H9 (cell line): ENCODE results near the gene MAP1LC3B. TPM values are rescaled to one million over a fixed set of nuclear protein-coding genes. Genes with fewer than 3 reads are reported as not detected.
A peak's percentile ranks its signal among the peaks of the same experiment; 100 is the strongest.

ENCODE experiments used
- DNase-seq: peaks from one replicate; pipeline ENCODE4 v3.0.0-alpha.2; 2017
- H2AFZ ChIP-seq: one replicate; pipeline ENCODE4 v1.6.1; 2013; ENCODE audit warnings: mild to moderate bottlenecking, low read length, control low read depth, moderate library complexity
- H2AK5ac ChIP-seq: 2 replicates; pipeline ENCODE4 v1.6.1; 2013; ENCODE audit warnings: low read length, control low read depth, mixed read lengths; ENCODE audit not compliant: insufficient read length
- H2BK120ac ChIP-seq: one replicate; pipeline ENCODE4 v1.6.1; 2013; ENCODE audit warnings: low read depth, mild to moderate bottlenecking, low read length, control low read depth, inconsistent platforms; ENCODE audit not compliant: poor library complexity, severe bottlenecking
- H2BK12ac ChIP-seq: 2 replicates; pipeline ENCODE4 v1.6.1; 2013; ENCODE audit warnings: low read length, control low read depth, mixed read lengths, low read depth; ENCODE audit not compliant: insufficient read length
- H2BK15ac ChIP-seq: 2 replicates; pipeline ENCODE4 v1.6.1; 2013; ENCODE audit warnings: low read depth, low read length, control low read depth
- H2BK20ac ChIP-seq: one replicate; pipeline ENCODE4 v1.6.1; 2013; ENCODE audit warnings: low read depth, mild to moderate bottlenecking, low read length, control low read depth, inconsistent platforms; ENCODE audit not compliant: poor library complexity, severe bottlenecking
- H2BK5ac ChIP-seq: 2 replicates; pipeline ENCODE4 v1.6.1; 2013; ENCODE audit warnings: low read length, control low read depth, mixed read lengths; ENCODE audit not compliant: insufficient read length
- H3K14ac ChIP-seq: 2 replicates; pipeline ENCODE4 v1.6.1; 2013; ENCODE audit warnings: low read length, control low read depth; ENCODE audit not compliant: insufficient read depth
- H3K18ac ChIP-seq: 2 replicates; pipeline ENCODE4 v1.6.1; 2013; ENCODE audit warnings: low read depth, mild to moderate bottlenecking, mixed read lengths, low read length, control low read depth; ENCODE audit not compliant: insufficient read length
- H3K23ac ChIP-seq: 2 replicates; pipeline ENCODE4 v1.6.1; 2013; ENCODE audit warnings: low read length, control low read depth, mixed read lengths, low read depth; ENCODE audit not compliant: insufficient read length
- H3K23me2 ChIP-seq: 2 replicates; pipeline ENCODE4 v1.6.1; 2013; ENCODE audit warnings: low read depth, mild to moderate bottlenecking, mixed read lengths, low read length, control low read depth; ENCODE audit not compliant: insufficient read length, poor library complexity, severe bottlenecking
- H3K27ac ChIP-seq: 2 replicates; pipeline ENCODE4 v1.5.1; 2013; ENCODE audit warnings: low read length, control low read depth, mixed read lengths, low read depth; ENCODE audit not compliant: insufficient read length
- H3K27me3 ChIP-seq: 2 replicates; pipeline ENCODE4 v1.6.1; 2013; ENCODE audit warnings: low read length, control low read depth, inconsistent platforms; ENCODE audit not compliant: insufficient read depth
- H3K4ac ChIP-seq: 2 replicates; pipeline ENCODE4 v1.6.1; 2013; ENCODE audit warnings: low read depth, mild to moderate bottlenecking, control low read depth, inconsistent platforms, low read length, moderate library complexity
- H3K4me1 ChIP-seq: 2 replicates; pipeline ENCODE4 v1.6.1; 2013; ENCODE audit warnings: low read length, control low read depth, inconsistent platforms; ENCODE audit not compliant: insufficient read depth
- H3K4me2 ChIP-seq: 2 replicates; pipeline ENCODE4 v1.6.1; 2013; ENCODE audit warnings: low read length, control low read depth, mixed read lengths; ENCODE audit not compliant: insufficient read length, insufficient read depth
- H3K56ac ChIP-seq: 2 replicates; pipeline ENCODE4 v1.6.1; 2013; ENCODE audit warnings: low read depth, mild to moderate bottlenecking, mixed read lengths, low read length, control low read depth; ENCODE audit not compliant: insufficient read length
- H3K79me1 ChIP-seq: 2 replicates; pipeline ENCODE4 v1.6.1; 2013; ENCODE audit warnings: low read depth, mild to moderate bottlenecking, moderate library complexity, low read length, control low read depth, inconsistent platforms; ENCODE audit not compliant: insufficient read depth, poor library complexity, severe bottlenecking
- H3K79me2 ChIP-seq: 2 replicates; pipeline ENCODE4 v1.6.1; 2013; ENCODE audit warnings: low read length, control low read depth, inconsistent platforms; ENCODE audit not compliant: insufficient read depth
- H3K9ac ChIP-seq: 2 replicates; pipeline ENCODE4 v1.6.1; 2013; ENCODE audit warnings: low read length, control low read depth, mixed read lengths; ENCODE audit not compliant: insufficient read length; ENCODE audit errors: extremely low read depth
- H3K9me3 ChIP-seq: one replicate; pipeline ENCODE4 v1.6.1; 2013; ENCODE audit warnings: low read depth, low read length, inconsistent platforms; ENCODE audit not compliant: control insufficient read depth
- H3T11ph ChIP-seq: one replicate; pipeline ENCODE4 v1.6.1; 2013; ENCODE audit warnings: mild to moderate bottlenecking, low read length, control low read depth, inconsistent platforms
- H4K20me1 ChIP-seq: one replicate; pipeline ENCODE4 v1.6.1; 2013; ENCODE audit not compliant: control insufficient read depth, insufficient read length, insufficient read depth
- H4K5ac ChIP-seq: 2 replicates; pipeline ENCODE4 v1.6.1; 2013; ENCODE audit warnings: low read depth, mild to moderate bottlenecking, mixed read lengths, low read length, control low read depth; ENCODE audit not compliant: insufficient read length
- H4K8ac ChIP-seq: replicated peaks from 2 replicates; pipeline ENCODE4 v1.6.1; 2013; ENCODE audit warnings: low read length, control low read depth, mixed read lengths, low read depth; ENCODE audit not compliant: insufficient read length
- H4K91ac ChIP-seq: 2 replicates; pipeline ENCODE4 v1.6.1; 2013; ENCODE audit warnings: low read depth, mild to moderate bottlenecking, moderate library complexity, mixed read lengths, low read length, control low read depth; ENCODE audit not compliant: insufficient read length
- H3K27ac Mint-ChIP-seq, 3 experiments: 2 replicates in 2 of 3; 3 replicates in 1 of 3; pipeline ENCODE4 v1.8.0; 2020 to 2021; ENCODE audit warnings: mixed read lengths in 3 of 3, mild to moderate bottlenecking in 1 of 3, moderate library complexity in 1 of 3
- H3K27me3 Mint-ChIP-seq: 2 replicates; pipeline ENCODE4 v1.8.0; 2021; ENCODE audit warnings: low read depth, mild to moderate bottlenecking, moderate library complexity, mixed read lengths
- H3K36me3 Mint-ChIP-seq, 3 experiments: 2 replicates in 2 of 3; 3 replicates in 1 of 3; pipeline ENCODE4 v1.8.0; 2020 to 2021; ENCODE audit warnings: low read depth in 3 of 3, mixed read lengths in 3 of 3; ENCODE audit not compliant: insufficient read depth in 1 of 3
- H3K4me1 Mint-ChIP-seq, 2 experiments: 2 replicates each; pipeline ENCODE4 v1.8.0; 2020; ENCODE audit warnings: mixed read lengths in 2 of 2
- H3K4me3 Mint-ChIP-seq, 2 experiments: 2 replicates in 1 of 2; 3 replicates in 1 of 2; pipeline ENCODE4 v1.8.0; 2020 to 2021; ENCODE audit warnings: mild to moderate bottlenecking in 2 of 2, mixed read lengths in 2 of 2, moderate library complexity in 1 of 2
- H3K9me3 Mint-ChIP-seq, 2 experiments: 2 replicates in 1 of 2; 3 replicates in 1 of 2; pipeline ENCODE4 v1.8.0; 2020; ENCODE audit warnings: mild to moderate bottlenecking in 2 of 2, mixed read lengths in 2 of 2, moderate library complexity in 1 of 2
- WGBS: extraction: QIAGEN DNeasy Blood & Tissue Kit; methylation state at CpG from one replicate; pipeline ENCODE4 v1.1.7; 2013; ENCODE audit warnings: missing lambda C conversion rate, low lambda C conversion rate, mixed read lengths; ENCODE audit not compliant: insufficient read length; ENCODE audit errors: extremely low coverage; 5-methylcytosine and 5-hydroxymethylcytosine counted together
- total RNA-seq: library from RNA; stranded (reverse); gene quantifications from 2 replicates; pipeline ENCODE4 v1.2.1, GENCODE V29; 2021
- TF ChIP-seq, protein P1 (sequence below): fragments of 200-600 bp; sonication (generic); conservative IDR thresholded peaks from 3 replicates; pipeline ENCODE4 v1.8.0; 2021; ENCODE audit warnings: antibody characterized with exemption, mild to moderate bottlenecking

Gene MAP1LC3B
- total RNA-seq, 1 experiment from 2014 or later, result 47.1 TPM

GRCh38 chr16:87425941-87426340 is 33.8 kb downstream of the MAP1LC3B start:
- H4K5ac ChIP-seq, result no peak overlapping the region
- peak overlapping the region in 2 of 3 experiments; percentile 22 to 85; a peak in 2 of 7 replicates for H3K27ac Mint-ChIP-seq
- H3K9me3 ChIP-seq, result no peaks in the 10 kb centered on the region
- no peak overlapping the region for H3K4me3 Mint-ChIP-seq
- DNase-seq, result no peak
- no peak overlapping the region for H2BK12ac ChIP-seq
- H3K56ac ChIP-seq, result no peak overlapping the region
- no peaks in the 10 kb centered on the region for H4K20me1 ChIP-seq
- no peak overlapping the region for H3T11ph ChIP-seq
- no peaks in the 10 kb centered on the region for H3K79me1 ChIP-seq
- peaks cover 7% of the 10 kb centered on the region; the same call in 1 of the 2 replicates for H3K4me1 ChIP-seq
- H4K91ac ChIP-seq, result no peak overlapping the region
- H3K27me3 Mint-ChIP-seq, result no peaks in the 10 kb centered on the region
- no peak overlapping the region for H3K14ac ChIP-seq
- H3K27me3 ChIP-seq, result no peaks in the 10 kb centered on the region
- H3K18ac ChIP-seq, result no peak overlapping the region
- H3K4ac ChIP-seq, result no peak overlapping the region
- WGBS, result no CpG with 5 or more reads among the region's 12 CpGs
- H2AFZ ChIP-seq, result no peak overlapping the region
- no peak overlapping the region for H3K27ac ChIP-seq
- H4K8ac ChIP-seq, result no peak overlapping the region
- H2BK20ac ChIP-seq, result no peak overlapping the region
- no peak overlapping the region for H2BK15ac ChIP-seq
- H3K79me2 ChIP-seq, result no peaks in the 10 kb centered on the region
- H3K4me2 ChIP-seq, result no peak overlapping the region
- no peak overlapping the region for H2AK5ac ChIP-seq
- H3K23ac ChIP-seq, result no peak overlapping the region
- H3K9me3 Mint-ChIP-seq, result no peaks in the 10 kb centered on the region; a peak in 1 of 5 replicates
- H2BK120ac ChIP-seq, result no peak overlapping the region
- peaks cover 27 to 42% (median 38%) of the 10 kb centered on the region in 3 experiments for H3K36me3 Mint-ChIP-seq
- peaks cover 44 to 56% of the 10 kb centered on the region in 2 experiments for H3K4me1 Mint-ChIP-seq
- H3K23me2 ChIP-seq, result no peaks in the 10 kb centered on the region
- no peak overlapping the region for H2BK5ac ChIP-seq
- H3K9ac ChIP-seq, result no peak overlapping the region
- TF ChIP-seq, protein P1, sequence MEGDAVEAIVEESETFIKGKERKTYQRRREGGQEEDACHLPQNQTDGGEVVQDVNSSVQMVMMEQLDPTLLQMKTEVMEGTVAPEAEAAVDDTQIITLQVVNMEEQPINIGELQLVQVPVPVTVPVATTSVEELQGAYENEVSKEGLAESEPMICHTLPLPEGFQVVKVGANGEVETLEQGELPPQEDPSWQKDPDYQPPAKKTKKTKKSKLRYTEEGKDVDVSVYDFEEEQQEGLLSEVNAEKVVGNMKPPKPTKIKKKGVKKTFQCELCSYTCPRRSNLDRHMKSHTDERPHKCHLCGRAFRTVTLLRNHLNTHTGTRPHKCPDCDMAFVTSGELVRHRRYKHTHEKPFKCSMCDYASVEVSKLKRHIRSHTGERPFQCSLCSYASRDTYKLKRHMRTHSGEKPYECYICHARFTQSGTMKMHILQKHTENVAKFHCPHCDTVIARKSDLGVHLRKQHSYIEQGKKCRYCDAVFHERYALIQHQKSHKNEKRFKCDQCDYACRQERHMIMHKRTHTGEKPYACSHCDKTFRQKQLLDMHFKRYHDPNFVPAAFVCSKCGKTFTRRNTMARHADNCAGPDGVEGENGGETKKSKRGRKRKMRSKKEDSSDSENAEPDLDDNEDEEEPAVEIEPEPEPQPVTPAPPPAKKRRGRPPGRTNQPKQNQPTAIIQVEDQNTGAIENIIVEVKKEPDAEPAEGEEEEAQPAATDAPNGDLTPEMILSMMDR, result no peak
